Suprapubic skin (tissue), 4 donors: ENCODE results near the gene GRPEL1.

Experiments used
- EP300 ChIP-seq: sonication (generic); formaldehyde crosslinking; IDR thresholded peaks from one replicate; pipeline ENCODE4 v1.6.1; 2017; ENCODE audit warnings: antibody characterized with exemption
- POLR2A ChIP-seq, 2 donors: fragments of 450-650 bp; IDR thresholded peaks; one replicate each; pipeline ENCODE4 v1.6.1; 2017; ENCODE audit warnings: antibody characterized with exemption in 2 of 2, mild to moderate bottlenecking in 2 of 2, moderate library complexity in 2 of 2
- POLR2AphosphoS5 ChIP-seq, 3 donors: sonication (generic); formaldehyde crosslinking; IDR thresholded peaks; one replicate each; pipeline ENCODE4 v1.6.1; 2017; ENCODE audit warnings: antibody characterized with exemption in 3 of 3
- TF ChIP-seq, protein P1 (sequence below), 2 donors: fragments of 200-600 bp in 1 of 2; fragments of 450-650 bp in 1 of 2; sonication (generic) in 1 of 2; IDR thresholded peaks; one replicate each; pipeline ENCODE4 v1.5.1; 2016 to 2019; ENCODE audit warnings: antibody characterized with exemption in 2 of 2, mild to moderate bottlenecking in 1 of 2, moderate library complexity in 1 of 2

DNA sequence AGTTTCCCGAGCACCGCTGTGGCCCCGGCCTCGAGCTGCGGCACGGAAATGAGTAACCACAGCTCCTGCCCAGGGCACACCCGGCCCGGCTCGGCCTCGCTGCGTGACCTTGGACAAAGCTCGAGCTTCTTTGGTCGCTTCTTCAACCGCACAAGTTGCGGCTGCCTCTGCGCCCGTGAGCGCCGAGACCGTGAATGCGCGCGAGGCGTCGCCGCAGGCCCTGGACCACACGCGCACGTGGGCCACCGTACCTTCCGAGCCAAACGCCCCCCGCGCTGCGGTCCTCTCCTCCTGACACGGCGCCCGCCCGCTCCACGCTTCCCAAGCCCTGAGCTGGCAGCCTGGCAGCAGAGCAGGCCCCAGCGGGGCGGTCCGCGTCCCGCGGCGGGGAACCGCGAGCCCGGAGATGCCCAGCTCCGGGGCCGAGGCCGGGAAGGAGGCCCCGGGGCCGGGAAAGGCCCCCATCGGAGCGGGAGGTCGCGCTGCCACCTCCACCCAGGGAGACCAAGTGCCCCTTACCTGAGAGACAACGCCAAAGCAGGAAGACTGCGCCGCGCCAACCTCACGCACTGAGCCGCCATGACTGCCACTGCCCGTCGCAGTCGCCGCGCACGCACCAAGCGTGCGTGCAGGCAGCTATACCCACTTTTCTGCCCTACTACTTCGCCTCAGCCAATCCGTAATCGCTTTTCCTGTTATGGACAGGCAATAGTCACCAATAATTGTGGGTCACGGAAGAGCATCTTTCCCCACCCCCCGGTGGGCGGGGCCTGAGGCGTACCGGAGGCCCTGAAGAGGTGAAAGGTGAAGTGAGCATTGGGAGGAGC is at the start of gene GRPEL1:
- TF ChIP-seq, protein P1, sequence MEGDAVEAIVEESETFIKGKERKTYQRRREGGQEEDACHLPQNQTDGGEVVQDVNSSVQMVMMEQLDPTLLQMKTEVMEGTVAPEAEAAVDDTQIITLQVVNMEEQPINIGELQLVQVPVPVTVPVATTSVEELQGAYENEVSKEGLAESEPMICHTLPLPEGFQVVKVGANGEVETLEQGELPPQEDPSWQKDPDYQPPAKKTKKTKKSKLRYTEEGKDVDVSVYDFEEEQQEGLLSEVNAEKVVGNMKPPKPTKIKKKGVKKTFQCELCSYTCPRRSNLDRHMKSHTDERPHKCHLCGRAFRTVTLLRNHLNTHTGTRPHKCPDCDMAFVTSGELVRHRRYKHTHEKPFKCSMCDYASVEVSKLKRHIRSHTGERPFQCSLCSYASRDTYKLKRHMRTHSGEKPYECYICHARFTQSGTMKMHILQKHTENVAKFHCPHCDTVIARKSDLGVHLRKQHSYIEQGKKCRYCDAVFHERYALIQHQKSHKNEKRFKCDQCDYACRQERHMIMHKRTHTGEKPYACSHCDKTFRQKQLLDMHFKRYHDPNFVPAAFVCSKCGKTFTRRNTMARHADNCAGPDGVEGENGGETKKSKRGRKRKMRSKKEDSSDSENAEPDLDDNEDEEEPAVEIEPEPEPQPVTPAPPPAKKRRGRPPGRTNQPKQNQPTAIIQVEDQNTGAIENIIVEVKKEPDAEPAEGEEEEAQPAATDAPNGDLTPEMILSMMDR (IDR thresholded peaks at IDR 0.05) = no peak
- no peak for TF ChIP-seq EP300
- peak; percentile 73 to 92 for TF ChIP-seq POLR2A (IDR thresholded peaks at IDR 0.05)
- TF ChIP-seq POLR2AphosphoS5 (IDR thresholded peaks at IDR 0.05) = peak; percentile 90 to 97 (median 95)
